HG03175 (cell line): Measurements from ENCODE around the gene TDRD10.

ENCODE experiments used
- ATAC-seq: cut with Tn5 transposase; IDR thresholded peaks from one replicate; pipeline ENCODE4 v1.9.1; 2021; ENCODE audit warnings: mild to moderate bottlenecking, moderate library complexity; ENCODE audit not compliant: unreplicated experiment

The TDRD10 gene

DNA sequence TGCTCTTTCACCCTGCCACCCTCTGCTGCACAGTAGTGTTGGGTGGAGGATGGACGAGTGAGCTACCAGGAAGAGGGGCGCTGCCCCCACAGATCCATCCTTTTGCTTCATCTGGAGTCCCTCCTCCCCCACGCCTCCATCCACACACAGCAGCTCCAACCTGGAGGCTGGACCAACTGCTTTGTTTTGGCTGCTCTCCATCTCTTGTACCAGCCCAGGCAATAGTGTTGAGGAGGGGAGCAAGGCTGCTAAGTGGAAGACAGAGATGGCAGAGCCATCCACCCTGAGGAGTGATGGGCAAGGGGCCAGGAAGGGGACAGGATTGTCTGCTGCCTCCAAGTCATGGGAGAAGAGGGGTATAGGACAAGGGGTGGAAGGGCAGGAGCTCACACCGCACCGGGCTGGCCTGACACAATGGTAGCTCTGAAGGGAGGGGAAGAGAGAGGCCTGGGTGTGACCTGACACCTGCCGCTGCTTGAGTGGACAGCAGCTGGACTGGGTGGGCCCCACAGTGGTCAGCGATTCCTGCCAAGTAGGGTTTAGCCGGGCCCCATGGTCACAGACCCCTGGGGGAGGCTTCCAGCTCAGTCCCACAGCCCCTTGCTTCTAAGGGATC lies 74.0 kb downstream of the TDRD10 start:
- no peak for ATAC-seq

DNA sequence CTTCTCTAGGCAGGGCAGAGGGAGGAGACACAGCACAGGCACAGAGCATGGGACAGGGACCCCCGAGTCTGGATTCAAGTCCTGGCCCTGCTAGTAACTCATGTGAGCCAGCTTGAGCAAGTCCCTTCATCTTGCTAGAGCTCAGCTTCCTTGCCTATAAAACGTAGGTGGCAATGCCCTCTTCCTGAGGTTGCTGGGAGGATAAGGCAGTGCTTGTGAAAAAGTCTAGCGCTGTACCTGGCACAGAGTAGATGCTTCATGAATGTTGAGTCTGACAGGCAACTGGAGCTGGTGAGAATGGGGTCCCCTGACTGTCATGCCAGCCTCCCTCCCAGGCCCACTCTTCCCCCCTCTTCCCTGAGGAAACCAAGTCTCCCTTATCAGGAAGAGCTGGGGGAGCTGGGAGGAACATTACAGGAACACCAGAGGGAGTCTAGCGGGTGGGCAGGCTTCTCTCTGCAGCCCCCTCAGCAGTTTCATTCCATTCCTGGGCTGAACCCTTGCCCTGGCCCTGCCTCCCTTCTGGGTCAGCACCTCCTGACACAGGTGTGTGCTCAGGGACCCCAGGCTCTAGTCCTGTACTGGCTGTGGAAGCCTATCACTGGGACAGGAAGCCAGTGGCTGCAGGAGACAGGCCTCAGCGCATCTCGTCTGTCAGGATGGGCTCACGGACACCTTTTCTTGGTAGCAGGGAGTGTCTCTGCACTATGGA lies 75.5 kb downstream of the TDRD10 start:
- no peak for ATAC-seq

DNA sequence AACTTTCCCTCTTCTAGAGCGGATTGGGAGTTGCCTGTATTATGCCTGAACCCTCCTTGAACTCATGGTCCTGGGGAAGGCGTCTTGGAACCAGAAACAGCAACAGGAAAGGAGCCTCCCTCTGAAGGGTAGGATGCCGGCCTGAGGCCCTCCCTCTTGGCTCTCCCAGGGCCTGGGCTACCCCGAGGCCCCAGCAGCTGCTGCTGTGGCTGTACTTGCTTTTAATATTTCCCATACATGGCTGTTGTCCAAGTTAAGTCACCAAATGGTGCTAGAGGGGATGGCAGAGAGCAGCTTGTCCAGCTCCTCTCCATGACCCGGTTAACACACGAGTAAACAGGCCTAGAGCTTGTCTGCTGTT lies 76.0 kb downstream of the TDRD10 start:
- ATAC-seq = no peak

DNA sequence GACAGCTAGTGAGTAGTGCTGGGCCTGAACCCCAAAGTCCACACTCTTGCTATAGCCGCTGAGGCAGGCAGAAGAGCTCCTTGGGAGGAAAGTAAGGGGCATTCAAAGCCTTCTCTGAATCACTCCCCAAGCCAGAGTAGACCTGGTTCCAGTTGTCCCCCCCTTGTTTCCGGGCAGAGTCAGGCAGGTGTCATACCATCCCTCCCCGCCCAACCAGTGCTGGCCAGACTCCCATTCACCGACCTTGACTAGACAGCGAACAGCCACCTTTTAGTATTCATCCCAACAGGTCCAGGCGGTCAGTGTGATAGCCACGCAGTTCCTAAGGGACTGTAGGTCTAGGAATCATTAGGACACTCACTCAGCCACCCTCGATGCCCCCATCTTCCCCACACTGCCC lies 77.4 kb downstream of the TDRD10 start:
- ATAC-seq = no peak

DNA sequence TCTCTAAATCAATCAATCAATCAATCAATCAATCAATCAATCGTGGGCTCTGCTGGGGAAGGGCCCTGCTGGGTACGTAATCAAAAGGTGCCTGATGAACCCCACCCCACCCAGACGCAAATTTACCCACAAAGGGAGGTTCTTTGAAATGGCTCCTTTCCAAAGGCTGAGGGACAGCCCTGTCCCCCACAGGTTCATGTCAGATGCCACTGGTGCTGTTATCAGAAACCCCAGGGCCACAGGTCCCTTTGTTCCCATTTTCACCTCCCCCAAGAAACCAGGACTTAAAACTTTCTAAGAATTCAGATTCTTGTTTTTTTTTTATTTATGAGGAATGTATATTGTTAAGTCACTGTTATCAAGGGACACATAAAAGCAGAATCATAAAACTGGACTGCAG lies 79.7 kb downstream of the TDRD10 start:
- no peak for ATAC-seq

DNA sequence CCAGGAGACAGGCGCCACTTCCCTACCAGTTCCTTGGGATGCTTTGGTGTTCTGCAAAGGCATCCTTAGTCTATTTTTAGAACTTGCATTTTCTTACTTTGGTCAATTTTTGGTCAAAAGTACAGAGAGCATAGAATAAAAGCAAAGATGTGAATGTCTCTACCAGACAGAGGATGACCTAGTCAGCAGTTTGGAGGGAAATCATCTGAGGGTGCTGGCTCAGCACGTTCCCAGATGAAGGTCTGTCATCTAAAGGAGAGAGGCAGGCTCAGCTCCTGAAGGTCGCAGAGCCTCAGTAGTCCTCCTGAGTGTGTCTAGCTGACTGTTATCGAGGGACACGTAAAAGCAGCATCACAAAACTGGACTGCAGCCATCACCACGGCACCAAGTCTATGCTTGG lies 80.9 kb downstream of the TDRD10 start:
- ATAC-seq = no peak

DNA sequence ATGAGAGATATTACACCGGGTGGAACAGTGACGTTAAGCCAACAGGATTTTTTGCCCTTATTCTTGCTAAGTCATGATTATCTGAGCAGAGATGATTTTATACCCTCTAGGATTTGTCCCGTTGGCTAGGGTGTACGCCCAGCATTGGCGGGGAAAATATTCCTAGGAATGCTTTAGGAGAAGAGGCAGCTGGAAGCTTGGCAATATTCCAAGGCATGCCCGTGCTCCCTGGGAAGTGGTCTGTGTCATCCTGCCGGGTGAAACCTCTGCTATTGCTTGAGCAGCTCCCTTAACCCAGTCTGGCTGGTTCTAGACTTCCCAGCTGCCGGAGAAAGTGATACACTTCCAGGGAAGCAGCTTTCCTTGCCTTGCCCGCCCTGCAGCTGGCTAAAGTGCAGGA lies 81.8 kb downstream of the TDRD10 start:
- ATAC-seq = no peak

DNA sequence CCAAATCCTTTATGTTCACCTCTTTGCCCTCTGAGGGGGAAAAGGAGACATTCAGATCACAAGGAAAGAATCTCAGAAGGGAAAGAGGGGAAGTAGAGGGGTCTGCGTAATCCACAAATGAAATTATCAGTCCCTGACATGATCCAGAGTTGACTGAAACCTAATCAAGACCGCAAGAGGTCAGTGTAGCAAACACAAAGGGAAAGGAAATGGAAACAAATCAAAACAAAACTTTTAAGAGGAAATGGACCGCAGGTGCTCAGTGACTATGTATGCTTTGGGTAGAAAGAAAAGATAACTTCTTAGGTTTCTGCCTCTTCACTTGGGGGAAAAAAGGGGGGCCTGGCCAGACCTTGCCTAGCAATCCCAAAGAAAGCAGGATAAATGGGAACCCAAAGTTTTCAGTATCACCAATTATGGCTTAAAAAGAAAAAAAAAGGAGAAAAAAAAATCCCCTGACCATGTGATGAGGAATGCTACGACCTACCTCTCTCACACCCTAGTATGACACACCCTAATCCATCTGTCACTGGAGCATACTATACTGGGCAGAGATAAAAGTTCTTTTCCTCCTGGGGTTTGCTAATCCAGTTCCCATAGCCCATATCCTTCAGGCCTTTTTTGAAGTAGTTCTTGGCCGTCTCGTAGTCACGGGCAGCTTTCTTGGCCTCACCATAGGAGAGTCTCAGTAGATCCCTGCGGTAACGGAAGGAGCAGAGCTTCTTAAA lies 82.4 kb downstream of the TDRD10 start:
- no peak for ATAC-seq

DNA sequence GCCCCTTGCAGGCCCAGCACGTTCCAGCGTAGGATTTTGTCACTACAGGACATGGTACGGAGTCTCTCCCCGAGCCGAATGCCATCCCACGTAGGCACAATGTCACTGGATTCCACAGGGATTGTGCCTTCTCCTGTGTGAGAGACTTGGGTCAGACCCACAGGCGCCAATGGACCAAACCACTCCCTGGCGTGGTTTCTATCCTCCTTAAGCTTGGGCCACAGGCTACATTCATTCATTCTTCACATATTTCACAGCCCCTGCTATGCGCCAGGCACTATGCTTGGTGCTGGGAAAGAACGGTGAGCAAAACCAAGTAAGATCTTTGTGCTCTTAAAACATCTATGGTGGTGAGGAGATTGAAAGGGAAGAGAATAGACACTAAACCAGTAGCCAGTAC lies 84.2 kb downstream of the TDRD10 start:
- no peak for ATAC-seq

DNA sequence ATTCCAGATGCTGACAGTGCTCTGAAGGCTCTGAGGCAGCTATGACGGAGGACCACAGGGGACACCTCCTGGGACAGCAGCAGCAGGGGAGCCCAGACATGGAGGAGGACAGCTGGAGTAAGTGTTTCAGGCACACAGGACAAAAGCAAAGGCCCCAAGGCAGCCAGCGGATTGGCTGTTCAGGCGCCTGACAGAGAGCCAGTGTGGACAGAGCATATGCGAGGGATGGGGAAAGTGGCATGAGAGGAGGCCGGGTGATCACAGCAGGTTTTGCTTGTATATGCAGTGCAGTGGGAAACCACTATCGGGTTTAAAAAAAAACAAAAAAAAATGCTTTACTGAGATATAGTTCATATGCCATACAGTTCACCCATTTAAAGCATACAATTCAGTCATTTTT lies 84.6 kb downstream of the TDRD10 start:
- ATAC-seq = no peak

DNA sequence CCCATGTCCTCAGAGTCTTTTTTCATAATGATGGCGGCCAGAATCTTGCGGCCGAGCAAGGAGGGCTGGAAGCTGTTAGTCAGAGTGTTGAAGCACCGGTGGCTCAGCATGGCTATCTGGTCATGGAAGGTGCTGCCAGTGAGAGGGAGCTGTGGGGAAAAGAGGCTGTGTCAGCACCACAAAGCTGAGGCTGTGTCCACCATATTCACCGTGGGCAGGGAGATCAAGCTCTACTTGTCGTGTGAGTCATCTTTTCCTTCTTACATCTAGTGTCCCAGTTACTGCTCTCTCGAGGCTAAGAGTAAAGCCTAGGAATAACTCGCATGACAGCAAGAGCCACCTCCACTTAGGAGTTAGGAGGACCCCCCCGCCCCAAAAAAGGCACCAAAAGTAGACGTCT lies 87.8 kb downstream of the TDRD10 start:
- no peak for ATAC-seq

DNA sequence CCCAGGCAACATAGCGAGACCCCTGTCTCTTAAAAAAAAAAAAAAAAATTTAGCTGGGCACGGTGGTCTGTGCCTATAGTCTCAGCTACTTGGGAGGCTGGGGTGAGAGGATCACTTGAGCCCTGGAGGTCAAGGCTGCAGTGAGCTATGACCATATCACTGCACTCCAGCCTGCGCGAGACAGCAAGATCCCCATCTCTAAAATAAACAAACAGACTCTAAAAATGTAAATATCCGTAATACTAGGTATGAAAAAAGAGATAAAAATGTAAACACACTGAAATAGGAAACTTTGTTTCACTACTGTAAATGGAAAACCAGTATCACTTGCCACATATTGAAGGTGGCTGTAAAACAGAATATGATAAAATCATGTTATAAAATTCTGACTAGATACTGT lies 88.7 kb downstream of the TDRD10 start:
- ATAC-seq = no peak

DNA sequence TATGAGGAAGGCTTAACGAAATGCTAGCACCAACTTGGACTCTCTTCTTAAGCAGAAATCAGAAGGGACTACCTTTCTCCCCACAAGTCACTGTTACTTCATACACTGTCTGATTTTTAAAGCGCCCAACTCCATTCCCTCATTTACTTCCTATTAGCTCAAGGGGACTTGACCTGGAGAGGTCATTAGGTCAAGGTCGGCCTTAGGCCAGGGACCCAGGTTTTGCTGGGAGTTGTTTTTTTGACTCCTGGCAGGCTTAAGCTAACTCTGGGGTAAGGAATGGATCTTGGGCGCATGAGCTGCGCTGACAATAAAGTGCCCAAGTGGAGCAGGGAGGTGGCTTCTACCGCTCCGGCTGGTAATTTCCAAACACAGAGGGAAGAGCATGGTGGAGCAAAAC lies 89.2 kb downstream of the TDRD10 start:
- no peak for ATAC-seq

DNA sequence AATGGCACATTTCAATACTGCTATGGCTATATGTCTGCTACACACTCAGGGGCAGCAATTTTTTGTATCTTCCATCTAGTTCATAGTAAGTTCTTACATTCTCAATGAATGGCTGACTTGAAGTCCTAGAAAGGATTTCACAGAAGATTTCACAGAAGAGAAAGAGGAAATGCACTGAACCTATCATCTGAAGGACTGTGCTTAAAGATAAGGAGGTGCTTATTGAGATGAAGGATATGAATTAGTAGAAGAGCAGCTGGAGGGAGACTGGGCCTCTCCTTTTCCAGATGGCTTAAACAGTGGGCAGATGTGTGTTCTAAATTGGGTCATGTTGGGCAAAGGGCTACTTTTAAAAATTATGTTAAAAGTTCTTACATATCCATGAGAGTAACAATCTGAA lies 91.4 kb downstream of the TDRD10 start:
- no peak for ATAC-seq

DNA sequence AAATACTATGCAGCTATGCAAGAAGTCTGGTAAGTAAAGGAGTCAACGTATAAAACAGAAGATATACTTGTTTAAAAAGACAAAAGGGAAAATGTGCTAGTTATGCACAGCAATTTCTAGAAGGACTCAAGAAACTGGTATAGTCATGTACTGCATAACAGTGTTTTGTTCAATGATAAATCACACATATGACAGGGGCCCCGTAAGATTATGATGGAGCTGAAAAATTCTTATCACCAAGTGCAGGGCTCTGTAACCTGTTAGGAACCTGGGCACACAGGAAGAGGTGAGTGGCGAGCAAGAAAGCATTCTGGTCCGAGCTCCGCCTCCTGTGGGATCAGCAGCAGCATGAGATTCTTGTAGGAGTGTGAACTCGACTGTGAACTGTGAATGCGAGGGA lies 92.8 kb downstream of the TDRD10 start:
- ATAC-seq = no peak

DNA sequence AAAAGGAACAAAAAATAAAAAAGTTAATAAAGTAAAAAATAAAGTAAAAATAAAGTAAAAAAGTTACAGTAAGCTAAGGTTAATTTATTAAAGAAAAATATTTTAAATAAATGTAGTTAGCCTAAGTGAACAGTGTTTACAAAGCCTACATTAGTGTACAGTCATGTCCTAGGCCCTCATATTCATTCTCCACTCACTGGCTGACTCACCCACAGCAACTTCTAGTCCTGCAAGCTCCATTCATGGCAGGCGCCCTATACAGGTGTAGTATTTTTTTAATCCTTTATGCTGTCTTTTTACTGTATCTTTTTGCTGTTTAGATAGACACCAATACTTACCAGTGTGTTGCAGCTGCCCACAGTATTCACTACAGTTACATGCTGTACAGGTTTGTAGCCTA lies 93.6 kb downstream of the TDRD10 start:
- ATAC-seq = no peak
